Suprapubic skin (tissue), 4 donors: Measurements from ENCODE around the gene BICC1.

Experiments
- CTCF ChIP-seq, 2 donors: fragments of 200-600 bp in 1 of 2; fragments of 450-650 bp in 1 of 2; sonication (generic) in 1 of 2; IDR thresholded peaks; one replicate each; pipeline ENCODE4 v1.5.1; 2016 to 2019; ENCODE audit warnings: antibody characterized with exemption in 2 of 2, mild to moderate bottlenecking in 1 of 2, moderate library complexity in 1 of 2
- POLR2A ChIP-seq, 2 donors: fragments of 450-650 bp; IDR thresholded peaks; one replicate each; pipeline ENCODE4 v1.6.1; 2017; ENCODE audit warnings: antibody characterized with exemption in 2 of 2, mild to moderate bottlenecking in 2 of 2, moderate library complexity in 2 of 2
- POLR2AphosphoS5 ChIP-seq, 3 donors: sonication (generic); formaldehyde crosslinking; IDR thresholded peaks; one replicate each; pipeline ENCODE4 v1.6.1; 2017; ENCODE audit warnings: antibody characterized with exemption in 3 of 3

- TF ChIP-seq POLR2A (IDR thresholded peaks at IDR 0.05) (no peak), CTCF (IDR thresholded peaks at IDR 0.05) (no peak), POLR2AphosphoS5 (IDR thresholded peaks at IDR 0.05) (no peak)
These were observed 244.8 kb downstream of the BICC1 start for GRCh38 chr10:58757352-58758065.
